Measurements from ENCODE around the gene KCTD11. TPM values are rescaled to one million over a fixed set of nuclear protein-coding genes. Genes with fewer than 3 reads are reported as not detected.

KCTD11 gene
- total and polyA plus RNA-seq, 2 of the 13 experiments (the other 11 are each of a cell fraction or from before 2014, with no cell fraction given) = 1.6 to 2.6 TPM

- TF ChIP-seq PAX8 (CRISPR knock-in tag; IDR thresholded peaks at IDR 0.05; ENCODE audit: borderline replicate concordance) (0 out of 2 replicates have a peak, but pooled peaks have one; percentile 26), ZNF331 (CRISPR knock-in tag; IDR thresholded peaks at IDR 0.05) (peak; percentile 74; the same call in 1 of the 2 replicates), NFIC (IDR thresholded peaks at IDR 0.05; ENCODE audit: low read length) (no peak), CBX1 (IDR thresholded peaks at IDR 0.05; ENCODE audit: low read depth) (no peak), ZNF549 (CRISPR knock-in tag; IDR thresholded peaks at IDR 0.05) (no peak), NFRKB (IDR thresholded peaks at IDR 0.05) (no peak), PBX3 (CRISPR knock-in tag; IDR thresholded peaks at IDR 0.05; ENCODE audit: borderline replicate concordance) (peak; percentile 61; the same call in 1 of the 2 replicates), SALL2 (CRISPR knock-in tag; IDR thresholded peaks at IDR 0.05) (0 out of 2 replicates have a peak, but pooled peaks have one; percentile 51), DMTF1 (CRISPR knock-in tag; IDR thresholded peaks at IDR 0.05) (no peak), PAXIP1 (CRISPR knock-in tag; conservative IDR thresholded peaks at IDR 0.05) (peak; percentile 28; the same call in 1 of the 2 replicates), ZNF547 (CRISPR knock-in tag; IDR thresholded peaks at IDR 0.05) (peak; percentile 70; the same call in 1 of the 2 replicates), PLSCR1 (CRISPR knock-in tag; IDR thresholded peaks at IDR 0.05; ENCODE audit: borderline replicate concordance) (no peak), KLF11 (CRISPR knock-in tag; IDR thresholded peaks at IDR 0.05) (no peak), ATF3 (CRISPR knock-in tag; IDR thresholded peaks at IDR 0.05) (peak; percentile 27; the same call in 1 of the 2 replicates), GPBP1L1 (CRISPR knock-in tag; IDR thresholded peaks at IDR 0.05) (no peak), CBX5 (CRISPR knock-in tag; IDR thresholded peaks at IDR 0.05; ENCODE audit: borderline replicate concordance) (no peak), ZNF383 (CRISPR knock-in tag; IDR thresholded peaks at IDR 0.05; ENCODE audit: borderline replicate concordance) (peak; percentile 85; the same call in 1 of the 2 replicates), ZNF136 (CRISPR knock-in tag; IDR thresholded peaks at IDR 0.05; ENCODE audit: low read depth) (no peak), ZNF605 (CRISPR knock-in tag; IDR thresholded peaks at IDR 0.05) (no peak), HHEX (CRISPR knock-in tag; IDR thresholded peaks at IDR 0.05) (no peak)
Measured at GRCh38 chr17:7314719-7315569, 37.0 kb upstream of the KCTD11 start, which contains the start of gene GPS2 (continued).
